Stimulated activated CD4-positive, alpha-beta T cell treated with anti-CD3 and anti-CD28 coated beads, TNF-alpha, amount 100 ng/mL, for 24 hours (primary cell): ENCODE measurements around the gene FHL3.

ENCODE experiments used
- DNase-seq, 3 experiments: peaks; one replicate each; pipeline ENCODE4 v3.0.0-alpha.2; 2020; ENCODE audit warnings: low read depth in 3 of 3

FHL3 gene

DNA sequence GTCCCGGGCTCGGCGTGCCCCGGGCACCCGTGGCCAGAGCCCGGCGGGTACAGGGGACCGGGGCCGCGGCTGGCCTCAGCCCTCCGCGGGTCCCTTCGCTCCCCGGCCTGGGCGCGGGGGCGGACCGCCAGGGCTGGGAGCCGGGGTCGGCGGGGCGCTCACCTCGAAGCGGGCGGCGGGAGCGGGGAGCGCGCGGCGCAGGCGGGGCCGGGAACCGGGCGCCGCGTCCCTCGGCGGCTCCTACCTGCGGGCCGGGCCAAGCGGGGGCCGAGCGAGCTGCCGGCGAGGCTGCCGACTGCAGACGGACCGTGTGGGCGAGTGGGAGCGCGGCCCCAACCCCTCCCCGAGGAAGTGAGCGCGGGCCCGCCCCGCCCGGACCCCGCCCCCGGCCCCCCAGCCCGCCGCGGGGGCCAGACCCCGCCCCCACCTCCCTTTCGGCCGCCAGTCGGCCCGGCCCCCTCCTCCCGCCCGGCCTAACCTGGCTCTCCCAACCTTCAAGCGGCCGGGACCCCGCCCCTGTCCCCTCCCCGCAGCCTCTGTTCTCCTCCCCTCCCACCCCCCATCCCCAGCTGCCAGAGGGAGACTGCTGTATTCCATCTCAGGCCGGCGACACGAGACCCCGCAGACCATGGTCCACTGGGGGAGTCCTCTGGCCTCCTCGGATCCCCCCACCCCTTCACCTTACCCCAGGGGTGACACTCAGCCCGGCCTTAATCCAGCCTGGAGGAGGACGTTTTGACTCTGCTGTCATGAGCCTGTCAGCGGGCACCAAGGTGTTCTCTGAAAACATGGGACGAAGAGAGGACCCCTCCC, at the start of gene FHL3:
TSS of gene FHL3 (minus strand) at position 320 of the 813 bp plus-strand sequence. CDS start 6,102 bp downstream, outside the sequence.
- peak in 1 of 3 experiments; percentile 63 for DNase-seq

DNA sequence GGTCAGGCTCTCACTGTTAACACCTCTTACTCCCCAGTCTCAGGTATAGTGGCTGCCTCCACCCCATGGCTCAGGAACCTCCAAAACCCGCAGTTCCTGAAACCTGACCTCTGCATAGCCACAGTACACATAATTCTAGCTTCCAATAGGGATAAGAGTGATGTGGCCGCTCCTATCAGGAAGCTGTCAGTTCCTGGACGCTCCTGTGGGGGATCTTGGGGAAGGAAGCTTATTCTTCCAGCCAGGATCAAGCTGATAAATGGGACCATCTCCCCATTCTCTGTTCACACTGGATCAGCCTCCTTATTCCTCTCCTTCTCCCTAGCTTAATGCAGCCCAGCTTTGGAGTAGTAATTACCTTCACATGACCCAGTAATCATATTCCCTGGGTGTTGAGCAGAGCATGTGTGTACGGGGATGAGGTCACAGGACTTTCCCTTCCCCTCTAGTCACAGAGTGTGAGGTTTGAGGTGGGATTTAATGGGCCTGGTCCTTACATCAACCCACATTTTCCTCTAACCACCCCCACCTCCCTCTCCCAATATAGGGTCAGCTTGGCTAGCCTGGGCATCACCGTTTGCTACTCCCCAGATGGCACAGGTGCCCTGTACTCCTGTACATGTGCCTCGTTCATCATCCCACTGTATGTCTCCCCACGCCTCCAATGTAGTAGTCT, 48.2 kb upstream of the FHL3 start:
- no peak for DNase-seq

- DNase-seq: no peak
Observed at GRCh38 chr1:38052750-38053415, 47.6 kb upstream of the FHL3 start.

- no peak for DNase-seq
Observed at GRCh38 chr1:38051079-38051543, 45.8 kb upstream of the FHL3 start.

GRCh38 chr1:38050397-38051078, 45.2 kb upstream of the FHL3 start:
- DNase-seq: no peak

- no peak for DNase-seq
Observed at GRCh38 chr1:38047603-38048141, 42.4 kb upstream of the FHL3 start.

DNA sequence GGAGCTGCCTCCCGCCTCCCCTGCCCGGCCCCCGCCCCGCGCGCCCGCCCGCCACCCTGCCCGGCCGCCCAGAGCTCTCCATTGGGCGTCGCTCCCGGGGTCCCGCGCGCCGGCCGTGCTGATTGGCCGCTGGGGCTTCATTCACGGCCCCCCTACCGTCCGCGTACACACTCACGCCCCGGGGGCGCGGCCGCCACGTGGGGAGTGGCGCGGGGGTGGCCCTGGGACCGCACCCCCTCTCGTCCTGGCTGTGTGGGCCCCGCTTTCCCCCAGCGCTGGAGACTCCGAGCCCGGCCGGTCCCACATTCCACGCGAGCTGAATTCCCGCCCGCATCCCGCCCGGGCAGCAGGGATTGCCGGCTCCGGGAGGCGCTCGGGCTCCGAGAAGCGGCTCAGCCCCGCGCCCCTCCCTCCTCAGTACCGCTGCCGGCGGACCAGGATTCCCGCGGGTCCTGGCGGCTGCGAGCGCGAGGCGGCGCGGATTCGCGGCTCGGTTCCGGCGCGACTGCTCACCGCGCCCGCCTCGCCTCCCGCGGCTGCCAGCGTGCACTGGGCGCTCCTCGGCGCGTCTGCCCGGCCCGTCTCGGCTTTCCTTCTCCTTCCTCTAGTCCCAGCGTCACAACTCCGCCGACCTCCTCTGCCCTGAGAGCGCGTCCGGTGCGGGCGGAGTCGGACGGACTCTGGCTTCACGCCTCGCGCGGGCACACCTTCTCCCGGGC, 41.7 kb upstream of the FHL3 start:
- peak; percentile 40 to 77 (median 69) for DNase-seq

- DNase-seq: no peak
Observed at GRCh38 chr1:38046333-38046883, 41.1 kb upstream of the FHL3 start, which contains the start of gene POU3F1. TSS of gene POU3F1 (minus strand) at chr1:38046793. CDS start at chr1:38046743, 50 bp downstream.

DNA sequence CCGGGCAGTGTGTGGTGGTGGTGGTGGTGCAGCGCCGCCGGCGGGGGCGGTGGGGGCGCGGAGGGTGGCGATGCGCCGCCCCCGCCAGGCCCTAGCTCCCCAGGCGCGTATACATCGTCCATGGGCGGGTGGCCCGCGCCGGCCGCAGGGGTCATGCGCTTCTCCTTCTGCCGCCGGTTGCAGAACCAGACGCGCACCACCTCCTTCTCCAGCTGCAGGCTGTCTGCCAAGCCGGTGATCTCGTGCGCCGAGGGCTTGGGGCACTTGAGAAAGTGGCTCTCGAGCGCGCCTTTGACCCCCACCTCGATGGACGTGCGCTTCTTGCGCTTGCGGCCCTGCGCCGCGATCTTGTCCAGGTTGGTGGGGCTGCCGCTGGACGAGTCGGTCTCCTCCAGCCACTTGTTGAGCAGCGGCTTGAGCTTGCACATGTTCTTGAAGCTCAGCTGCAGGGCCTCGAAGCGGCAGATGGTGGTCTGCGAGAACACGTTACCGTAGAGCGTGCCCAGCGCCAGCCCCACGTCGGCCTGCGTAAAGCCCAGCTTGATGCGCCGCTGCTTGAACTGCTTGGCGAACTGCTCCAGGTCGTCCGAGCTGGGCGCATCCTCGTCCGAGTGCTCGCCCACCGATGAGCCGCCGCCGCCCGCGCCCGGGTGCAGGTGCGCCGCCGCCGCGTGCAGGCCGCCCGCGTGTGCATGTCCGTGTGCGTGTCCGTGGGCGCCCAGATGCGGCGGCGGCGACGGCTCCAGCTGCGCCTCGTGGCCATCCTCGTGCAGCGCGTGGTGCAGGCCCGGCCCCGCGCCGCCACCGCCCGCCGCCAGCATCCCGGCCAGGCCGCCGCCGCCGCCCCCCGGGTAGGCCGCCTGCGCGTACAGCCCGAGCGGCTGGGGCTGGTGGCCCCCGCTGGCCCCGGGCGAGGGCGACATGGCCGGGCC, 40.4 kb upstream of the FHL3 start:
- DNase-seq: no peak

GRCh38 chr1:38044221-38045215, 39.2 kb upstream of the FHL3 start:
- DNase-seq: no peak

DNA sequence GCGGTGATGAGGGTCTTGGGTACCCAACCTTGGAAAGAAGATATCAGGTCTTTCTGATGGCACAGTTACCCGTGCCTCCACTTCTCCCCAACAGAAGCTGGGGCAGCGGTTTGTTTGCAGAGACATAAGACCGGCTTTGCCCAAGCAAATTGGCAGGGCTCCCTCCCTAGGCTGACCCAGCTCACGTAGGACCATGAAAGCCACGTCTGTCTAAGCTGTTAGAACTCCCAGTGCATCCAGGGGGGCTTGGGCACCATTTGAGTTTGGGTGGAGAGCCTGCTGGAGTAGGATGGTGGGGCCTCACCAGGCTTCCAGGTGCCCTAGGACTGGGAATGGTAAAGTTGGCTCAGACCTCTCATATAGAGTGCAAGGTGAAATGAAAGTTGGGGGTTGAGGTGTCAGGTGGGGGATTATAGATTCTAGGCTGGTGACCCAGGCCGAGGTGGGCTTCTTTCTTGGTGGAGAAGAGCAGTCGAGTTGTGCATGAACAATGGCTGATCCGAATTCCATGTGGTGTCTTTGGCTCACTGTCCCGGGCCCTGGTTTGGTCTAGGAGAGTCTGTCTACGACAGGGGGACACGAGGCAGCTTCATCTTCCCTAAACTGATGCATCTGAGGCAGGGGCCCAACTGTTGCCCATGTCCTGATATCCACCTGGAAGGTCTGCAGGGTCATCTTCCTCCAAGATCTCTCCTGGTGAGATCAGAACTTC, 37.9 kb upstream of the FHL3 start:
- no peak for DNase-seq

GRCh38 chr1:38041936-38042834, 36.9 kb upstream of the FHL3 start:
- no peak for DNase-seq

- DNase-seq: no peak
Observed at GRCh38 chr1:38039331-38040088, 34.2 kb upstream of the FHL3 start.

DNA sequence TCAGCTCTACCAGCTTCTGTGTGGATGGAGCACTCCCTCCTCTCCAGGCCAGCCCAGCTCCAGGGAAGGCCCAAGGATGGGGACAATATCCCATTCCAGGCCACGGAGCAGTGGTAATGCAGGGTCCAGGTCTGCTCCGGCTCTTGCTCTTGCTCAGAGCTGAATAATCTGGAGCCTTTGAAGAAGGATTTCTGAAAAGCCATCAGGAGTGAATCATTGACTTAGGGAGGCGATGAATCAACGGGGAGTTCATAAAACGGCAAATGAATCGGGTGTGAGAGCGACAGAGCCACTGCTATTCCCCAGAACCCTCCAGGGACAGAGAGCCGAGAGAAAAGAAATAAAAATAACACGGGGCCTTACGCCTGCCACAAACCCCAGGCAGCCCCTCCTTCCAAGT, 33.5 kb upstream of the FHL3 start:
- no peak for DNase-seq

DNA sequence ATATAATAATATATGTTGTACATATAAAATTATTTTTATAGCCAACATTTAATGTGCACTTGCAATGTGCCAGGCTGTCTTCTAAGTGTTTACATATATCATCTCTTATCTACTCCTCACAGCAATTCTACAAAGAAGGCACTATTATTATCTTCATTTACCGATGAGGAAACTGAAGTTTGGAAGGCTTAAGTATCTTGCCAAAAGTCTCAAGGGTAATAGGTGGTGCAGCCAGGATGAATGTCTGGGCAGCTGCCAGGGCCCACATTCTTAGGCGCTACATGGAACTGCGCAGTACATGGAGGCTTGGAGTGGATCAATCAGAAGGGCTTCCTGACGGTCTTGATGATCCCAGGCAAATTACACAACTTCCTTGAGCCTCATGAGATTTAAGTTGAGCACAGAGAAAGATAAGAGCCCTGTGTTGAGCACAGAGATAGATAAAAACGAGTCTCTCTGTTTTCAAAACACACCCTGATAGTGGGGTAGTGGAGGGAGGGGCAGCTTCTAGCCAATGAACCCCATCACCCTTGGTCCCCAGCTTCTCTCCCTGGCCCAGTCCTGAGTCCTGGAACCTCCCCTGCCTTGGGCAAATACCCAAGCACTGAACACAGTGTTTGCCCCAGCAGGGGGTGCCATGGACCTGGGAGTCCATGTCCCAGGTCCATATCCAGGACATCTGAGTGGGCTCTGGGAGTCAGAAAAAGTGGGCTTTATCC, 32.1 kb upstream of the FHL3 start:
- DNase-seq: no peak
